CMK (cell line): Measurements from ENCODE around the gene ADO.
"Not testable (repeated sequence)": the region's sequence is repeated elsewhere in the genome, so short reads cannot be mapped to it uniquely, and the experiment has no call there.

Experiments used
- DNase-seq: peaks from one replicate; pipeline ENCODE4 v3.0.0-alpha.2; 2010; ENCODE audit warnings: low read depth

Gene ADO

DNA sequence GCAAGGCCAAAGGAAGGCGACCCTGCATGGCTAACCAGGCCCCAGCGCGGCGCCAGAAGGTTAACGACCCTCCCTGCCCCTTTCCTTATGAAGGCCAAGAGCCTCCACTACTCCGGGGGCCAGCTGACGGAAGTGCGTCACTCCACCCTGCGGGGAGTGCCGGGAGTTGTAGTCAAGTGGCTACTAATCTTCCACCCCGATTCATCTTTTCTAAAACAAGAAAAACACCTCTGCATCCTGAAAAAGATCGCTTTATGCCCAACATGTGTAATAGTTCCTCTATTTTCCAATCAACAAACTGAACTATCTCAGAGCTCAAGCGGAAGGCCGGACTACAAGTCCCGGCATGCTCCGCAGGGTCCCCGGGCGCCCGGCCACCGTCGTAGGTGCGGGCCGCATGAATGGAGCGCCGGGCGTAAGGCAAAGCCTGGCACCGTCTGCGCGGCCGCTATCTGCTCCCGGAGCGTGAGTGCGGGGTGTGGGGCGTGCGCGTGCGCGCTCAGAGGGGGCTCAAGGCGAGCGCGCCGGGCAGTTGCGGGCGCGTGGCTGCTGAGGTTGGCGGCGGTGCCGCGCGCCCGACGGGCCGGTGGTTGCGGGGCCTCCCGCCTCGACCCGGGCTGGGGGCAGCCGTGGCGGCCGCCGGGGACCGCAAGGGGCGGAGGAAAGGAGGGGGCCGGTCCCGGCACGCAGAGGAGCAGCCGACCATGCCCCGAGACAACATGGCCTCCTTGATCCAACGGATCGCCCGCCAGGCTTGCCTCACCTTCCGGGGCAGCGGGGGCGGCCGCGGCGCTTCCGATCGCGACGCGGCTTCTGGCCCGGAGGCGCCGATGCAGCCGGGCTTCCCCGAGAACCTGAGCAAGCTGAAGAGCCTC, at the start of gene ADO:
Gene ADO, plus strand, starts transcription at position 365 of the 875 bp plus-strand sequence. Its CDS starts 340 bp downstream, at position 705.
- peak; percentile 45 for DNase-seq

DNA sequence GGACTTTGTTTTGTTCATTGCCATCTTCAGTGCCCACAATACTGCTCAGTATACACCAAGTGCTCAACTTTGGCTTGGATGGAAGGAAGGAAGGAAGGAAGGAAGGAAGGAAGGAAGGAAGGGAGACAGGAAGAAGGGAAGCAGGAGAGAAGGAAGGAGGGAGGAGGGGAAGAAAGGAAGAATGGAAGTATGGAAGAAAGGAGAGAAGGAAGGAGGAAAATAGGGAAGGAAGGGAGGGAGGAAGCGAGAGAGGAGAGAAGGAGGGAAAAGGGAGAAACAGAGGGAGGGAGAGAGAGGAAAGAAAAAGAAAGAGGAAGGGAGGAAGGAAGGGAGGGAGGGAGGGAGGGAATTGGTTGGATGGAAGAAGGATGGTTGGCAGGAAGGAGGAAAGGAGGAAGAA, 49.6 kb upstream of the ADO start:
- DNase-seq = no peak

DNA sequence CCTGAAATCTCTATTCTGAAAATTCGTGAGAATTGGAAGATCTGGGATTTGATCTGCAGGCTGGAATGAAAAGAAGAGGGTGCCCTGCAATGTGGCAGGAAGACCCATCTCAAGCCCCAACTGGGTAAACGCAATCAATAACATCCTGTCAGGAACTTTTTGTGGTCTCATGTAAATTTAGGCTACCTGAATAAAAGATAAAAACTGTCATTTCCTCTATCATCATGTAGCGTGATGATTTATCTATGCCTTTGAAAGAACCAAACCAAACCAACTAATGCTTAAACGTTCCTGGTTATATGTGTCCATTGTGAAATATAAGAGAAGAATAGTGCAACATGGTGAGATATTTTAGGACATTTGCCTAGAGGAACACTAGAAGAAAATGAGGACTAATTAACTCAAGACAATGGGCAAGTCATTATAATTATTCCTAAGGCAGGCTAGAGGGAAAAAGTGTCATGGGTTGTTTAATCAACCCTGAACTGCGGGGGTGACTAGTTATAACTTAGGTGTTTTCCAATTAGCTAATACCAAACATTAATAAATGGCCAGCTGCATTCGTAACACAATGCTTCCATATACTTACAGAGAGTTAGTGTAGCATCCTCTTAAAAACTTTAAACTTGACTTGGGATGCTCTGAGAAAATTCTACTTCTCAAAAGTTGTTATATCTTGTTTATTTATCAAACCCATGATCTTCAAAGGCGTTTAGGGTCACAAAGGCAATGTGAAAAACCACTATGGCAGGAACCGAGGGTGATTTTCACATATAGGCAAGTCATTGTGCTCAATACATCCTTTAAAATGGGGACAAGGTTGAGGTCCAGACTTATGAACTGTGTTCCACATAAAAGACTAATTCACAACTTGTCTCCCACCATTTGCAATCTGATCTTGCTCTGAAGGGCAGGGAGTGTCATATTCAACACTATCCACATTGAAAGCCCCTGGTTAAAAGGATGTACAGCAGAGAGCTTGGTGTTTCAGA, 48.6 kb upstream of the ADO start:
- no peak for DNase-seq

DNA sequence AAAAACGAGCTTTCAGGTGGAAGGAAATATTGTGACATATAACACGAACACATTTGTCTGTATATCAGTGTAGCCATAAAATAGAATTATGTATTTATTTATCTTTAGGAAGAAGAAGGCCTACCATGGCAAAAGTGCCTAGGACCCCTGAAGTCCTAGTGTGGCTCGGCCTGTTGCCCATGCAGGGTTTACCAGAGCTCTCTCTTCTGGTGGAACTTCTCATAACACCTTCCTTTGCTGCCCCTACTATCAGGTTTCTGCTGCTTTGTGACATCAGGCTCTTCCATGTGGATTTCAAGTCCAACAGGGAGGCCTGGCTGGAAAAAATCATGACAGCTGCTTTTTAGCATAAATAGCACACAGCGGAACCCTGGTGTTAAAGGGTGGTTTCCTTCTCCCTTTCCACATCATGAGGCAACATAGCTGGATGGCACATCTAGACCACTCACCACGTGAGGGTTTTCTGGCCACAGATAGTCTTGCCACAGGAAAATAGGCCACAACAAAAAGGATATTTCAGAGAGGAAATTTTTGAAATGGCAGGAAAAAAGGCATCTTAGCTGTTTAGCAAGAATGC, 44.8 kb upstream of the ADO start:
- DNase-seq = no peak

DNA sequence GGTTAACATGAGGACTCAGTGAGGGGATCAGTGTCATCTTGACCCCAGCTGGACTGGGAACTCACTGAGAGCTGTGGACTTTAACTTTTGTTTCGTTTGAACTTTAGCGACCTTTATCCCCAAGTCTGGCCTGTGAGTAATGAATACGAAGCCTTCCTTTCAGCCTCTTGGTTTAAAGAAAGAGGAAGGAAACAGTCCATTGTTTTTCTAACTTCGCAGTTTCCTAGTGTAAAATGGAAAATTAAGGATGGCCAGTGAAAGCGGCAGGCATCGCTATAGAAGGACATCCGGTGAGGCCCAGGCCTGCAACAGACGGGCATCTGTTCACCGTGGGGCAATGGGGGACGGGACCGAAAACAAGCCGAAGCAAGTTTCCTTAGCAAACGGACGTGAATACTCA, 44.1 kb upstream of the ADO start:
- DNase-seq = no peak

DNA sequence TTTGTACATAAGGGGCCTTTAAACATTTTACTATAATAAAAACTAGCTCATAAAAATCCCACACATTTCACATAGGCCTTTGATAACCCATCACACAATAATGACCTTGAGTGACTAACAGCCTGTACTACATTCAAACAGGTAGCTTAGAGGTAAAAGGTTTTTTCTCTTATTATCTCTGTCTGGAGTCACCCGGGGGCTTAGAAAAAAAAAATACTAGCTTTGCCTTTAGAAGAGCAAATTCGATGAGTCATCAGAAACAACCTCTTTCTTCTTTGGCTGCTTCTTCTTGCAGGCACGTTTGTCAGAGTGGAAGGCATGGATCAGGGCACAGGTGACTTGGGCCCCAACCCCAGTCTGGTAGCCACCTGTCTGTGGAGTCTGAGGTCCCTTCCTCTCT, 43.4 kb upstream of the ADO start:
- no peak for DNase-seq

DNA sequence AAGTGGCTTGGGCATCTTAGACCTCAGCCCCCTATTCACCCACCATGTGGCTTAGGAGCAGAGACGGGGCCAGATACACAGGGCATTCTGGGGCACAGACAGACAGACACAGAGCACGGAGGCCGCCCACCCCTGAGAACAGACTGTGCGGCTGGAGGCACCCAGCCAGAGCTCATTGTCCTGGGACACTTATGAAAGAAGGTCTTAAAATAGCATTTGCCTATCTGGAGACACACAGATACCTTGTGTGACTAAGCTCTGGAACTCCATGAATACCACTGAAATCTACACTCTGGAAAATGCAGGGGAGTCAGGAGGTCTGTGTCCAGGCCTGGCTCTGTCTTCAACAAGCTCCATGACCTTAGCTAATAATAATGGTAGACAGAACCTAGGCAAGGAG, 41.4 kb upstream of the ADO start:
- DNase-seq = no peak

DNA sequence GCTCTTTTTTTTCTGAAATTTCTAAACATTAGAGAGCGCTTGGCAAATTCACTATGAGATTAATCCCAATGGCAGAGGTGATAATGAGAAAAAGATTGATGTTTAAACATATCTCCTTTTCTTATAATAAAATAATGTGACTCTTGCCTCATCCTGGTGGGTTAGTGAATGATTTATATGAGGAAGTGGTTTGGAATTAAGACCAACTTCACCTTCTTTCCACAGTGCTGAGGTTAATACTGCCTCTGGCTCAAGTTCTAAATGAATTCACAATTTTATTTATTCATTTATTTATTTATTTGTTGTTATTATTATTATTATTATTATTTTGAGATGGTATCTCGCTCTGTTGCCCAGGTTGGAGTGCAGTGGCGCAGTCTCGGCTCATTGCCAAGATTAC, 40.5 kb upstream of the ADO start:
- DNase-seq = no peak

DNA sequence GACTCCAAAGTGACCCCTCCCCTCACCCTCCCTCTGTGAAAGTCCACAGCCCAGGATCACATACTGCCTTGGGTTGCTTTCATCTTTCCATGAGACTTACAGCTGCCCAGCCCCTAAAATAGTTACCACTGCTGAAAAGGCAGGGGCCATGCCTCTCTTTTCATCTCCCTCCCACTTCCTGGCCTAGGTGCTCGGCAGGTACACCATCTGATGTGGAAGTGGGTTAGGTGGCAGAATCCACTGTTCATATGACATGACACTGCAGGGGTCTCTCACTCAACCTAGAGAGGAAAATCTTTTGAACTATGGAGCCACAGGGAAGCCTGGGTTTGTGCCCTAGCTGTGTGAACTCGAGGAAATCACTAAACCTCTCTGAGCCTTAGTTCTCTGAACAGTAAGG, 38.8 kb upstream of the ADO start:
- DNase-seq = no peak

DNA sequence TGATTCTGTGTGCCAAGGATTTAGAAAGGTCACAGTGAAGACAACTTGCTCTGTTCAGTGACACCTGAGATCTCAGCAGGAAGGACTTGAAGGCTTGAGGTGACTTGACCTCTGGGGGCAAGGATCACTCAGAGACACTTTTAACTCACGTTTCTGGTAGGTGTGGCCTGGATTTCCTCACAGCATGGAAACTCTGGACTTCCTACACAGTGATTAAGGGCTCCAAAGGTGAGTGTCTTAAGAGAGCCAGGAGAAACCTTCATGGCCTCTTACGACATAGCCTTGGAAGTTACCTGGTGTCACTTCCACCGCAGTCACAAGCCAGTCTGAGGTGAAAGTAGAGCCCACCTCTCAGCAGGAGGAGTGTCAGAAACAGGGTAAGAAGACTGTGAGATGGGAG, 38.1 kb upstream of the ADO start:
- no peak for DNase-seq

DNA sequence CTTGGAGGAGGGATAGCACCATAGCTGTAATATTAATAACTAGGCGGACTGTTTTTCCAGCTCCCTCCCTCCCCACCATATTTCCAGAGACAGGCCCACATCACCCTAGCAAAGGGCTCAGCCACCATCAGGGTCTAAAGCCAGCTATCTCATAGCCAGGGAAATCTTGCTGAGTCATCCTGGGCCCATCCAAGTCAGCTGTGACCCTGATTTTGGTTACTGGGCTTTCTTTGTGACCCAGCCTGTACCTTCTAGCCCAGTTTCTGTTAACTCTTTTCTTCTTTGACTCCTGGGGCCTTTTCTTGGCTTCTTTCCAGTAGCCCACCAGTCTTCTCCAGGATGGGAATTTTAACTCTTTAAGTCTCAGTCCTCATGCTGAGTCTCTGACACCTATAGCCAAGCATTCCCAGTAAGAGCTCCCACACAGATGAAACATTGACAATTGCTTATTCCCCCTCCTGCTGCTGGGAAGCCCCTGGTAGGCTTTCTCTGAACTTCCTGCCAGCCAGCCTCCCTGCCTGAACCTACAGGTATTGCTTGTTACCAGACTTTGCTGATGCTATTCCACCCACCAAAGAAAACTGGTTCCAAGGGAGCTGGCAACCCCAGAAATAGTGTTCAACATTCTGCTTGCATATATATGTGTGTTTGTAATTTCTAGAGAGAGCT, 34.8 kb upstream of the ADO start:
- no peak for DNase-seq

DNA sequence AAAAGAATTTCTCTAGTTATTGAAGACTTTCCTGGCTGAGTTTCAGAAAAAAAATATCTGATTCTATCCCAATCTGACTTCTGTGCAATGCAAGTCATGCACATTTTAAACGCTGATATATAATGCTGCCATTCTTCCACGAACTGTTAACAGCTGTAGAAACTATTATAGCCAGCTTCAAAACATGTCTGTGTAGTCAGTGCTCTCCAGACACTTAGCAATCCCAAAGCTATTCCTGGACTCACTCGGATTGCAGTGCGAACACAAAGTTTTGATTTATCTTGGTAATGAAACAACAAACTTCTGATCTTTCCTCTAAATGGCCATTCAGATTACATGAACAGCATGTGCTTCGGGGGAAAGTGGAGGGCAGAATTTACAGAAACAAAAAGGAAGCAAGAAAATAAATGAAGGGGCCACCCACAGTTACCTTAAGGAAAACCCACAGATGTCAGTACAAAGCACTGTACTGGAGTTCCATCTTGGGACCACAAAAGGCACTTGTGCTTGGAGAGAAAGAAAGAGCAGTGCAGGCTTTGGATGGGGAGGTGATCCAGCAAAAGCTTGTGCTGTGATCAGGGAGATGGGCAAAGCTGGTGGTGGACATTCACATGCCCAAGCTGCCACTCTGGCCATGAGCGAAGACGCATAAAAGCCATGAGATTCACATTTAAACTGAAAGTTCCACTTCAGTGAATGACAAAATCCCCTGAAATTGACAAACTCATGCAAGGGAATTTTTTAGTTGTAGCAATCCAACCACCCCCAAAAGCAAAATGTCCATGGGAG, 32.1 kb upstream of the ADO start:
- no peak for DNase-seq

DNA sequence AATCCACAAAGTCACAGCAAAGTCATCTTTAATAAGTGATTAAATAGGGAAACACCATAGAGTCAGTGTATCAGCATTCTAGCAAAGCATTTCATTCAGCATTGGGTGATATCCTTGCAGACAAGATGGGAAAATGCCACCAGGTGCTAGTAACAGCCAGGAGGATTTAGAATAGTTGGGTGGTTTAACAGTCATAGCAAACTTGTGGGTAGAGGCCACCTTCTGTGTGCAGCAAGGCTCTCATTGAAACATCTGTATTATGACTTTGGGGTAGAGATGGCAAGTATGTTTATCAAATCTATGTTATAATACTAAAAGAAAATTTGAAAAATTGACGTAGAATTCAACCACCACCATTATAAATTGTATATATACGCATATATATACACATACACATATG, 26.4 kb upstream of the ADO start:
- DNase-seq = no peak

DNA sequence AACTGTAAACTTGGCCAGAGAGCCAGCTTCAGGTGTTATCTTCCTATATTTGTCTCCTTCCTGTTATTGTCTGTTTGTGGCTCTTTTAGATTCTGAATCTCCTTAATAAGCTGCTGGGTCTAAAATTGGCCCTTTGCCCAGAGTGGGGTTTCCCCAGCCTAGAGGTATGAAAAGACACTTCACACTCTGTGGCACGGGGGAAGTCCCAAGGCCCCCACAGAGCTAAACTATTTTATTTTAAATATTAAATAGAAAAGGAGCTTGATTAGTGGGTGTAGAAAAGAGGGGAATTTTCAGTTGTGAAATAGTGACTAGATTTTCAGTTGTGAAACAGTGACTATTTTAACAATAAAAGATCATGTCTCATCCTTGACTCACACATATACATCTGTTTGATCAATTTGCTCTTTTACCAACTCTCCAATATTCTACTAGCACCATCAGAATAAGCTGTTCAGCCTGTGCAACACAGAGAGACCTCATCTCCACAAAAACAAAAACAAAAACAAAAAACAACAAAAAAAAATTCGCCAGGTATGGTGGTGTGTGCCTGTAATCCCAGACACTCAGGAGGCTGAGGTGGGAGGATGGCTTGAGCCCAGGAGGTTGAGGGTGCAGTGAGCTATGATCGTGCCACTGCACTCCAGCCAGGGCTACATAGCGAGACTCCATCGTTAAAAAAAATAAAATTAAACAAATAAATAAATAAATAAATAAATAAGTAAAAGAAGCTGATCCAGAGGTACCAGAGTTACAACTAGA, 24.9 kb upstream of the ADO start:
- no peak for DNase-seq

DNA sequence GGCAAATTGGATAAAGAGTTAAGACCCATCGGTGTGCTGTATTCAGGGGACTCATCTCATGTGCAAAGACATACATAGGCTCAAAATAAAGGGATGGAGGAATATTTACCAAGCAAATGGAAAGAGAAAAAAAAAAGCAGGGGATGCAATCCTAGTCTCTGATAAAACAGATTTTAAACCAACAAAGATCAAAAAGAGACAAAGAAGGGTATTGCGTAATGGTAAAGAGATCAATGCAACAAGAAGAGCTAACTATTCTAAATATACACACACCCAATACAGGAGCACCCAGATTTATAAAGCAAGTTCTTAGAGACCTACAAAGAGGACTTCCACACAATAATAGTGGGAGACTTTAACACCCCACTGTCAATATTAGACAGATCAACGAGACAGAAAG, 20.0 kb upstream of the ADO start:
- DNase-seq = not testable (repeated sequence)

DNA sequence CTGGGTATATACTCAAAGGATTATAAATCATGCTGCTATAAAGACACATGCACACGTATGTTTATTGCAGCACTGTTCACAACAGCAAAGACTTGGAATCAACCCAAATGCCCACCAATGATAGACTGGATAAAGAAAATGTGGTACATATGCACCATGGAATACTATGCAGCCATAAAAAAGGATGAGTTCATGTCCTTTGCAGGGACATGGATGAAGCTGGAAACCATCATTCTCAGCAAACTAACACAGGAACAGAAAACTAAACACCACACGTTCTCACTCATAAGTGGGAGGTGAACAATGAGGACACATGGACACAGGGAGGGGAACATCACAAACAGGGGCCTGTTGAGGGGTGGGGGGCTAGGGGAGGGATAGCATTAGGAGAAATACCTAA, 16.2 kb upstream of the ADO start:
- not testable (repeated sequence) for DNase-seq

DNA sequence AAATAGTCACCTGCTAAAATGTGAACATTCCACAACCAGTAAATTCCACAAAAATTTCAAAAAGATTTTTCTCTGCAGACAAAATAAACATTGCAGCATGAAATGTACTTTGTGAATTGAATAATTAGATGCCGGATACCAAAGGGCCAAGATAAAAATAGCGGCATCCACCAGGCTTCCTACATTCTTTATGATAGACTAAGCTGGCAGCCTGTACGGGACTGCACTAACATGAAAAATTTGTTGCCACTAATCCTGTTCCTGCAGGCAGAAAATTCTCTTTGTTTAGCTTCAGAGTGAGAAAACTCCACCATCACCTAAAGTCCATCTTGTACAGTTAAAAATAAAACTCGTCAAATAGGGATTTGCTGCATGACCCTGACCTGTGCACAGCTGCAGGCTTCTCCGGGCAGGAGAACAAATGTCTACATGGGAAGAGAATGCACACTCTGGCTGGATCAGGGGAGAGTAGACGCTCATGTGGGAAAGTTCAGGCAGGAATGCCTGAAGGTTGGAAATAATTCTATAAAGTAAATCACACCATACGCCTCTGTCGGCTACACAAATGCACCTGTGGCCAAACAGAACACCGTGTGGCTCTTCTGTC, 15.6 kb upstream of the ADO start:
- DNase-seq = no peak

DNA sequence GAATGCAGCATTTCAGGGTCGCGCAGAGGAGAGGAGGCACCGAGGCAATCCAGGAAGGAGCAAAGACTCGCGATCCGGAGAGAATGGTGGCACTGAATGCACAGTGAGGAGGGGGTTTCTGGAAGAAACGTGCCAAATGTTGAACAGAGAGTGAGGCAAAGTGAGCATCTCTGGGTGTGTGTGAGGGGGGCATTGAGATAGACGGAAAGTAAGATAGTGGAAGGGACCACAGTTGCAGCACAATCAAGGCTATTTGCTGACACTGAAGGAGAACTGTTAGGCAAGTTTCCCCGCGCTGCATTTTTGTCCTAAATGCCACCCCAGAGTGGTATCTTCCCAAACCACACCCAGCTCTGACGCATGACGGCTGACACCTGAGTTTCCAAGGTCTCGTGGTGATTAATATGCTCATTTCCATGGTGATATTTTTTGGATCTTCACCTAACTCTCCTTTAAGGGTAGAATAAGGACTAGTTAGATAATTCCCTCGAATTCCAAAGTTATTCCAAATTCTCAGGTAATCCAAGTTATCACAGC, 14.4 kb upstream of the ADO start:
- DNase-seq = no peak

DNA sequence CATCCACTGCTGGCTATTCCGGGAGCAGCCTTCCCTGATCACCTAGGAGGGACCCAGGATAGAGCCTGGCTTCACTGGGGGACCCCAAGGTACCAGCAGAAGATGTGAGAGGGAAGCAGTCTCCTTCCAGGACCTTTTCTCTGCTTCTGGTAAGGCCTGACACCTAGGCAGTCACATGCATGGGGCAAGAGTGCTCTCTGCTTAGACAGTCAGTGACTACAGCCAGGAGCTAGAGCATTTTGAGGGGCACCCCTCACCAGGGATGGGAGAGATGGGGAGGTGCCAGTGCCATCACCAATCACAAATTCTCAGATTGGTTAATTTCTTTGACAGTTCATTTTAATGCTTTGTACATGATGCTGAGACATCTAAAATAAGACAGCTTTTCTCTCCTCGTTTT, 13.9 kb upstream of the ADO start:
- no peak for DNase-seq

DNA sequence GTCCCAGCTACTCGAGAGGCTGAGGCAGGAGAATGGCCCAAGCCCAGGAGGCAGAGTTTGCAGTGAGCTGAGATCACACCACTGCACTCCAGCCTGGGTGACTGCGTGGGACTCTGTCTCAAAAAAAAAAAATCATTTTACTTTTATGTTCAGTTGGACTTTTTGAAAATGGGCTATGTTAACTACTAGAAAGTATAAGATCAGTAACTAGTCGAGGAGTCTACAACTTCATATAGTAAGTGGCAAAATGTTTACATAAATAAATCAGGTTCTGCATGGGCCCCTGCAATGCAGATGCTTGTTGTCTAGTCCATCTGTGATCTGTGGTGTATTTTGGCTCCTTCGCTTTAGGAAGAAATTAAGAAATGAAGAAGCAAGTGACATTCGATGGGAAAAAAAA, 12.3 kb upstream of the ADO start:
- DNase-seq = no peak
